HG02943 (cell line): ENCODE results near the gene NAT8L.

Source experiments
- ATAC-seq: cut with Tn5 transposase; IDR thresholded peaks from one replicate; pipeline ENCODE4 v1.9.1; 2021; ENCODE audit warnings: mild to moderate bottlenecking, low read depth, moderate library complexity; ENCODE audit not compliant: unreplicated experiment

The NAT8L gene

GRCh38 chr4:2044542-2045517 lies 14.3 kb upstream of the NAT8L start:
- ATAC-seq: no peak

DNA sequence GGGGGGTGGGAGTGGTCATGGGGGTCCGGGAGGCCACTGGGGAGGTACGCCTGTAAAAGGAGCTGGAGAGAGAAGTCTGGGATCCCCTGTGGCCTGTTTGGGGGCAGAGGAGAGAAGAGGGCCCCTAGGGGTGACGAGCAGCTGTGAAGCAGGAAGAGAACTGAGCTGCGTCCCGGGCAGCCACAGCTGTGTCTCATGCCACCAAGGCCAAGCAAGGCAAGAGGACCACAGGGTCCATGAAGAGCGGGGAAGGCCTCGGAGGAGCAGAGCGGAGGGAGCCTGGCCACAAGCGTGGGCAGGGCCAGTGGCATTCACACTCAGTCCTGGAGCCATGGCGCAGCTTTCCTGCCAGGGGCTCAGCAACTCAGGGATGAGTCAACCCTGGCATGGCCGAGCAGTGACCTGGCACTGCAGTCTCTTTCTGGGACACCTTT lies 13.6 kb upstream of the NAT8L start:
- no peak for ATAC-seq

DNA sequence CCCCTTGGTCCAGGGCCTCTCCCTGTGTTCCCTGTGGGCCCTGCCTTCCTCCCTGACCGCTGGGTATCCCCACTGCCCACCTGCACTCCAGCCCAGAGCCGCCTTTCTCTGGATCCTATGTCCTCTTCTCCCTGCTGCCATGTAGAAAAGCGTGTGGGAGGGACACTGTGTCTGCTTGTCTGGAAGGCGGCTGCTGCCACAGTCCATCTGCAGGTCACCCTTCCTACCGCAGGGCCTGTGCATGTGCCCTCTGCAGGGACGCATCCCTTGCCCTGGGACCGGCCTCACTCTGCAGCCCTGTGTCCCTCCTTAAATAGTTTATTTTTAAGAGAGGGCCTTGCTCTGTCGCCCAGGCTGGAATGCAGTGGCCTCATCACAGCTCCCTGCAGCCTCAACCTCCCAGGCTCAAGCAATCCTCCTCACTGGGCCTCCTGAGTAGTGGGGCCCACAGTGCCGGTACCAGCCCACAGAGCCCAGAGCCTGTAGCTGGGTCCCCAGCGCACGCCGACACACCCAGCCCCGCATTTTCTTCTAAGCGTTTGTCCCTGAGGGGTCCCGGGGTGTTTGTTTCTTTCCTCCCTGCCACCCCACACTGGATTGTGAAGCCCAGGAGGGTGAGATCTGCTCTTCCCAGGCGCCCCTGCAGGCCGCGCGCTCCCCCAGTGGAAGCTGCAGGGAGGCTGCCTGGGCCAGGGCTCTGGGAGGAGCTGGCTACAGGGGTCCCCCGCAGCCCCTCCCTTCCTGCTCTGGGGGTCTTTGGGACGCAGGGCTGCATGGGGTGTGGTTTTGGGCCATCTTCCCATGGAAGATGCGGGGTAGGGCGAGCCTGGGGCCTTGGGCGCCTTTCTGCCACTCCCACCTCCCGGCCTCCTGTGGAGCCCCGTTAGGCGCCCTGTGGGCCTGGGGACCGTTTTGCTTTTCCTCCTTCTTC lies 12.8 kb upstream of the NAT8L start:
- no peak for ATAC-seq

DNA sequence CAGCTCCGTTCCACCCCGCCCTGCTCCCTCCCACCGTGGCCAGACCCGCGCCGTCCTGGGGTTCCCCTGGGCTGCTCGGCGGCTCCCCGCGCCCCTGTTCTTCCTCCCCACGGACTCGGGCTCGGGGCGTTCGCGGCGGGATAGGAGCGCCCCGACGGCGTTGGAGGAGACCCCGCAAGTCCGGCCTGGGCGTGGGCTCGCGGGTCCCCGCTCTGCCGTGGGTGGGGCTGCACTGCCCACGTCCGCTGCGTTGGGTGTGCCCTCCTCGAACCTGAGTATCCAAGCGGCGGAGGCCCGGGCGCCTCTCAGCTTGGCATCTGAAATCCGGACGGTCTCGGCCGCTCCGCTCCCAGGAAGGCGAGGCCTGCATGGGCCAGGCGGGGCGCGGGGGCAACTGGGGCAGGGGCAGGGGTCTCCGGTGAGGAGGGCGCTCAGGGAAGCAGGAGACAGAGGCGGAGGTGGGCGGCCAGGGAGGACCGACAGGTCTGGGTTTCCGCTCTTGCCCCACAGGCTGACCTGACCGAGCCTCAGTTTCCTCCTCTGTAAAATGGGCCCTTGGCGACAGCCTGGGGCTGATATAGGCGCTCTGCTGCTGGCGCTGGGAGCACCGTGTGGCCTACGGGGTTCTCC lies 12.0 kb upstream of the NAT8L start:
- ATAC-seq: no peak

DNA sequence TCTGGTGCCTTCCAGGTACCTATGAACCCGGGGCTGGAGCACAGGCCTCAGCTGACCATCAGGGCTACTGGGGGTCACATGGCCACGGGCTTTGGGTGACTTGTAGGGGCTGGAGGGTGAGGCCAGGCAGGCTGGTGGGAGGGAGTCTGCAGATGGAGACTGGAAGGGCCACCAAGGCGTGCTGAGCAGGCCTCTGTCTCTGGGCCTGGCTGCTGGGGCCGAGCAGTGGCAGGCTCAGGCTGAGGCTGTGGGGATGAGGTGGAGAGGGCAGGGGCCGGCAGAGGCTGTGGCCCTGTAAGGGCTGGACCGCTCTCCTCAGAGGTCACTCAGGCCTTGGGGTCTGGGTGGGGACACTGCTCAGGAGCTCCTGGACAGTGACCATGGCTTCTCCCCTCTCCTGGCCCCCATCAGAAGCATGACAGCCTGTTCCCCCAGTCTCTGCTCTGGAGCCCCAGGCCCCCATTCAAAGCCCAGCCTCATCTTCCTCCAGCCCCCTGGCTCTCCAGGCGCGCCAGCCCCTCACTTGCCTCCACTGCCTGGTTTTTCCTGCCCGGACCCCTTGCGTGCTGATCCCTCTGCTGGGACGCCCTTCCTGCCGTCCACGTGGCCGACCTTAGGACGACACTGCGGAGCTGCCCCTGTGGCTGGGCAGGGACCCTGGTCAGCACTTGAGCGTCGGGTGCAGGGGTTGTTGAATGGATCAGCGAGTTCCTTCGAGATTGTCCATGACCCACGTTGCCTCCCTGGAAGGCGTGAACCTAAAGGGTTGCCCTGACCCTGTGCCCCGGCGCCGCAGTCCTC lies 11.1 kb upstream of the NAT8L start:
- ATAC-seq: no peak

GRCh38 chr4:2048831-2049230 lies 10.3 kb upstream of the NAT8L start:
- ATAC-seq: no peak

DNA sequence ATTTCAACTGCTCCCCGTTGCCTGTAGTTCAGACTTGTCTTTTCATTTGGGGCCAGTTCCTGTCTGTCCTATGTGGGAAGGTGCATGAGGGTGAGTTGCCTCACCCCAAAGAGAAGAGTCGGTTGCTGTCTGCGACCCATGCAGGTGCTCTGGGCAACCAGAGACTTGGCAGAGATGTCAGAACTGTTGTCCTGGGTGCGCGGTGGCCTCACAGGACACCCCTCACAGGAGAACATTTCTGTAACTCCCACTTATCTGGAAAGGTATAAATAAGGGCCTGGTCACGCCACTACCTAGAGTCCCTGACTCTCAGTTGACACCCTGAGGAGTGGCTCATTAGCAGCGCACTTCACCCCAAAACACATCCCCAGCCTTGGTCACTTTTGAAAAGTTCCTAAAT lies 9.7 kb upstream of the NAT8L start:
- ATAC-seq: no peak

GRCh38 chr4:2049811-2050210 lies 9.3 kb upstream of the NAT8L start:
- no peak for ATAC-seq

GRCh38 chr4:2051086-2051485 lies 8.0 kb upstream of the NAT8L start:
- ATAC-seq: no peak

GRCh38 chr4:2054217-2054616 lies 4.9 kb upstream of the NAT8L start:
- ATAC-seq: no peak

GRCh38 chr4:2057382-2058065 lies 1.6 kb upstream of the NAT8L start:
- no peak for ATAC-seq

- no peak for ATAC-seq
These were observed 672 bp upstream of the NAT8L start for GRCh38 chr4:2058264-2059045.

- no peak for ATAC-seq
These were observed 837 bp downstream of the NAT8L start for GRCh38 chr4:2059726-2060602.

DNA sequence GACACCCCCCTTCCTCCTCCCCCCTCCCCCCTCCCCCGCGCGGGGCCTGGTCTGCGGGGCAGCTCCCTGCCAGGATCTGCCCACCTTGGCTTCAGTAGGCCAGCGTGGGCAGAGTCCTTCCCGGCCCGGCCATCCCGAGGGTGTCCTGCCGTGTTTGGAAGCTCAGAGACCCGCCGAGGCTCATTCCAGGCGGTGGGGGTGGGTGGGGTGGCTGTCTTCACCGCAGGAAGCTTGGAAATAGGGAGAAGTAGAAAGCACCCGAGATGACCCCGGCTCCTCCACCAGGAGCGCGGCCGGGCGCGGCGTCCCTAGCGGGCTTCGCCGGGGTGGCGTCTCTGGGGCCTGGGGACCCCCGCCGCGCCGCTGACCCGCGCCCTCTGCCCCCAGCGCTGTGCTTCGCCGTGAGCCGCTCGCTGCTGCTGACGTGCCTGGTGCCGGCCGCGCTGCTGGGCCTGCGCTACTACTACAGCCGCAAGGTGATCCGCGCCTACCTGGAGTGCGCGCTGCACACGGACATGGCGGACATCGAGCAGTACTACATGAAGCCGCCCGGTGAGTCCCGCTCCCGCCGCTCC lies 1.6 kb downstream of the NAT8L start:
- ATAC-seq: no peak

- ATAC-seq: no peak
These were observed 2.3 kb downstream of the NAT8L start for GRCh38 chr4:2061186-2062131.

- no peak for ATAC-seq
These were observed 3.2 kb downstream of the NAT8L start for GRCh38 chr4:2062168-2062807.
